ENCODE measurements around the gene NPW.

NPW gene

GRCh38 chr16:2019518-2019920 lies at the start of gene NPW:
Gene NPW, plus strand, starts transcription at chr16:2019785.
- peak; percentile 30 for DNase-seq

GRCh38 chr16:1971796-1972489 lies 47.6 kb upstream of the NPW start, which contains the start of gene TBL3:
Gene TBL3, plus strand, starts transcription at chr16:1972053. Its CDS starts 112 bp downstream, at chr16:1972165.
- peak; percentile 94 for DNase-seq

DNA sequence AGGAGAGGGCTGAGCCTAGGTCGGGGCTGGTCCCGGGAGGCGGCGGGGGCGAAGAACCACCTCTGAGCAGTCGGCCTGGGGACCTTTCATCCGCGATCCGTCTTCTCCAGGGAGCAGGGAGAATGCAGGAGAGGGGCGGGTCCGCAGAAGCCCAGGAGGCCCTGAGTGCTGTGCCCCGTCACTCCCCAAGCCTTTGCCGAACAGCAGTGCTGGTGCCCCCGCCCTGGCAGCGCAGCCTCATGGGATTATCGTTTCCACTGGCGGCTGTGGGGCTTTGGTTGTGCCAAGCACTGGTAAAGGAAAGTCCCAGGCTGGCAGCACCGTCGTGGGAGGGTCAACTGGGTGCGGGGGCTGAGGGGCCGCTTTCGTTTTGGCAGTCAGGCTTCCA lies 47.1 kb upstream of the NPW start:
- DNase-seq: no peak

- DNase-seq: no peak
Measured at GRCh38 chr16:1973461-1974156, 46.0 kb upstream of the NPW start.

GRCh38 chr16:1974157-1975070 lies 45.2 kb upstream of the NPW start:
- DNase-seq: no peak

GRCh38 chr16:1975432-1976215 lies 44.0 kb upstream of the NPW start:
- no peak for DNase-seq

GRCh38 chr16:1976216-1976520 lies 43.4 kb upstream of the NPW start:
- no peak for DNase-seq

- DNase-seq: no peak
Measured at GRCh38 chr16:1976951-1977874, 42.4 kb upstream of the NPW start.

- no peak for DNase-seq
Measured at GRCh38 chr16:1977875-1978268, 41.7 kb upstream of the NPW start.

DNA sequence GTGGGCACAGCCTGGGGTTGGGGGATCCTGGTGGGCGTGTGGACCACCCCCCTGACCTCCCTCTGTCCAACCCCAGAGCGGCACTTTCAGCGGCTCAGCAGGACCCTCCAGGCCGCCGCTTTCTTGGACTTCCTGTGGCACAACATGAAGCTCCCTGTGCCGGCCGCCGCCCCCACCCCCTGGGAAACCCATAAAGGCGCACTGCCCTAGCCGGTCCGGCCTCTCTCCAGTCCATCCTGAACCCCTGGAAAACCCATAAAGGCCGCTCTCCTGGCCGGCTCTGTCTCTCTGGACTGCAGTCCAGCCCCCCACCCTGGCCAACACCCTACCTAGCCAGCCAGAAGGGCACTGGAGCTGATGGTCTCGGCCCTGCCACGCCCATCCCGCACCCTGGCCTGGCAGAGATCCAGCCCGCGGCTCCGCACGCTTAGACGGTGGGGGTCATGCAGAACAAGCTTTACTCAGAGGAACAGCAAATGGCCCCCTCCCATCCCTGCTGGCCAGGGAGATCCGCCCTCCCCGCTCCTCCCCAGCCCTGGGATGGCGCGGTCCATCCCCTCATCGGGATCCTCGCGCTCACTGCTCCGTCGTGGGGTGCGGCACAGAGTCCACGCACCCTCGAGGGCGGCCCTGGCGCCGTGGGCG lies 41.0 kb upstream of the NPW start:
- DNase-seq: no peak

GRCh38 chr16:1979271-1980029 lies 40.1 kb upstream of the NPW start:
- DNase-seq: no peak

DNA sequence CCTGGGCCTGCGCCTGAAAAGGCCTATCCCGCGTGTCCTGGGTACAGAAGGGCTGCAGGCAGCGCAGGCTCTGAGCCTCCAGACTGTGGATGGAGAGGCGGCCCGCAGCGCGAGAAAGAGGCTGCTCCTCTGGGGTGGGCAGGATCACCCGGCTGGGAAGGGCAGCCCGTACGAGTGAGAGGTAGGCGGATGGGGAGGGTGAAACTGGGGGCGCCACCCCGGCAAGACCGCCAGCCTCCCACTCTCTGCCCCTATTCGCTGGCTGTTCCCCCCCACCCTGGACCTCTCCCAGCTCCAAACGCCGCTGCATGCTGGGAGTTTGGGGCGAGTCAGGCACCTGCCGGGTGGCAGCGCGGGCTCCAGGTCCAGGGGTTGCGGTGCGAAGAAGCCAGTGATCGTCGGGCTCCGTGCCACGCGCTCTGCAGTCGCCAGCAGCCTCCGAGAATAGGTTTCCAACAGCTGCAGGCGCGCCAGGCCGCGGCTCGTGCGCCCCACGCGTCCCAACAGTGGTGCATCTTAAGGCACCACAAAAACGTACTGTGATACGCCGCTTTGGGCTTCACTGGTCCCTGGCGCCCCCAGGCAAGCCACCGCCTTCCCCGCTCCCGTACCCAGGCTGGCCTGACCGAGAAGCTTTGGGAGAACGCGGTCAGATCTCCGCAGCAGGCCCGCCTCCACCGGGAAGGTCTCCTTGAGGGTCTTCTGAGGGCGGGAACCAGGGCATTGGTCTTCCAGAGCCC lies 39.4 kb upstream of the NPW start:
- no peak for DNase-seq

GRCh38 chr16:1980770-1981087 lies 38.9 kb upstream of the NPW start:
- no peak for DNase-seq

GRCh38 chr16:1981398-1981836 lies 38.2 kb upstream of the NPW start, which contains the start of gene NOXO1:
Gene NOXO1, minus strand, starts transcription at chr16:1981469. Its CDS starts 290 bp downstream, at chr16:1981179.
- no peak for DNase-seq

- peak; percentile 22 for DNase-seq
Measured at GRCh38 chr16:1982013-1982433, 37.6 kb upstream of the NPW start.

DNA sequence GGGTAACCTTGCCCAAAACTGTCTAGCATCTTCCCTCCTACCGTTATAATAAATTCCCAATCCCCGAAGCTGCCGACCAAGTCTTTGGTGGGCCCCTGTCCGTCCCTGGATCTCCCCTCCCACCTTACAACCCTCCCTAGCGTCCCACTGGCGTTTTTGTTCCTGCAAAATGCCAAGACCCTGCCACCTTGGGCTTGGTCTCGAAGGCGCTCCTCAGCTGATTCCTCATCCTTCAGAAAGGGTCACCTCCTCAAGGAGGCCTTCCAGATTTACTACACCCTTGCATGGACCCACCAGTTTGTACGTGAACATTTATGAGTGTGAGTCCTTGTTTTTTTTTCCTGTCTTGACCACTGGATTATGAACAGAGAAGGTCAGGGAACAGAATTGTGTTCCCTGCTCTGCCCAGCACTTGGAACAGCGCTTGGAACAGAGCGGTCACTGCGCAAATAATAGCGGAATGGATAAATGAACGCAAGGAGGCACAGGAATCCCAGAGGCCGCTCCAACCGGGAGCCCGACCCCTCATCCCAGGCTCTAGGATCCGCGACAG lies 36.5 kb upstream of the NPW start:
- DNase-seq: no peak

DNA sequence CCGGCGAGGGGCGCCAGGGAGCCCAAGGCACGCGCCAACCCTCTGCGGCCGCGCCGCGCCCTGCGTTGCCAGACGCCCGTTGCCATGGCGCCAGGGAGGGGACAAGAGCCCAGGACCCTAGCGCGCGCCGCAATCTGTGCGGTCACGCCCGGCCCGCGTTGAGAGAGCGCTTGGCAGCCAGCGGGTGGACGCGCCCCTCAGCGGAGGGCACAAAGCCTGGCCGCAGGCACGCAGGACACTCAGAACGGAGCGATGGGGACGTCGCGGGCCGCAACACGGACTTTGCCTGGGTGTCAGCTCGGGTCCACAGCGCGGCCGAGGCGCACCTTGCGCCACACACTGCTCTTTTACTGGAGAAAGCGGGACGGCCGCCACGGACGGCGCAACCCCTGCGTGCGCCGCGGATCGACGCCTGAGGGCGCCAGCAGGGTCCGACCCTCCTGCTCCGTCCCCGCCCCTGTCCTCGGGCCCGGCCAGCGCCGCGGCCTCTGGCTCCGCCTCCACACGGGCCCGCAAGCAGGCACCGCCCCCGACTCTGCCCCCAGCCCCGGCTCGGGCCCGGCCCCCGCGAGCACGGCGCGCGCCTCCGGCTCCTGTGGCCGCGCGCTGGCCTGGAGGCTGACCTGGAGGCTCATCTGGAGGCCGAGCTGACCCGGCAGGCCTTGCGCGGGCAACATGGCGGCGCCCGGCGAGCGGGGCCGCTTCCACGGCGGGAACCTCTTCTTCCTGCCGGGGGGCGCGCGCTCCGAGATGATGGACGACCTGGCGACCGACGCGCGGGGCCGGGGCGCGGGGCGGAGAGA lies 35.8 kb upstream of the NPW start, which contains the start of gene GFER:
TSS of gene GFER (plus strand) at position 650 of the 803 bp plus-strand sequence. CDS start at position 676, 26 bp downstream.
- DNase-seq: peak; percentile 88
